Subcutaneous adipose tissue (tissue), 4 donors: ENCODE measurements around the gene PCDHGC5. TPM values are rescaled to one million over a fixed set of nuclear protein-coding genes. Genes with fewer than 3 reads are reported as not detected.

Experiments used
- total RNA-seq, 4 donors: library from RNA; depleted of rRNA; stranded (reverse); fragments of >200 nt; gene quantifications; one replicate each; pipeline ENCODE4 v1.1.0, GENCODE V29; 2016
- TF ChIP-seq, protein P1 (sequence below): fragments of 450-650 bp; IDR thresholded peaks from one replicate; pipeline ENCODE4 v1.5.1; 2016; ENCODE audit warnings: low read depth, mild to moderate bottlenecking, control low read depth, antibody characterized with exemption, moderate library complexity

PCDHGC5 gene
- total RNA-seq, 4 donors from 2014 or later: 0.82 to 1.8 (median 1.2) TPM

DNA sequence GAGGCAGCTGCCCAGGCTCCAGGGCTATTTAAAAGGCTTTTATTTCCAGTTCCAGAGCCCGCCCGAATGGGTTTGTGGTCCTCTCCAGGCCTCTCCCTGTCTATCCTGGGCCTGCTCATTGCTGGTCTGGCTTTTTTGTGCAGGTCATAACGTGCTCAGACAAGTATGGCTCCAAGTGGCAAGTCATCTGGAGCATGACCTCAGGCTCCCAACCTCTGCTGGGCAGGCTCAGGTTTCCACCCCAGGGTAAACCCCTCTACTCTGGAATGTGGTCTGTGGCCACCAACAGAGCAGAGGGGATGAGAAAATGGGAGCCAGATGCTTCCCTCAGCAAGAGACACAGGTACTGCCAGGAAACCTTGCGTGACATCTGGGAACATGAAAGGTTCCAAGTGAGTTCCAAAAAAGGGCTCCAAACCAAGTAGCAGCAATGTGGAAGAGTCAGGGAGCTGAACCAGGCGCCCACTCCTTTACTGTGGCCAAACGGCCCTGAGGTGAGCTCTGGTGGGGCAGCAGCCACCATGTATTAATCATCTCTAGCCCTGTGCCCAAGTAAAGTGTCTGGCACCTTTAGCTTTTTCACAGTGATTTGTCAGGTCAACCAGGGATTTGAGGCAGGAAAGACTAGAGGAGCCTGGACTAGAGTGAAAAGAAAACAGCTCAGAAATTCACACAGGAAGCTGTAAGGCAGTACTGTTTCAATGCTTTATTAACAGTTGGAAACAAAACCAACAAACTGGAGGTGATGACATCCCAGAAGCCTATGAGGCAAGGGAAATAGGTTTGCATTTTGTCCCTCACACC lies 25.7 kb downstream of the PCDHGC5 start:
- TF ChIP-seq, protein P1, sequence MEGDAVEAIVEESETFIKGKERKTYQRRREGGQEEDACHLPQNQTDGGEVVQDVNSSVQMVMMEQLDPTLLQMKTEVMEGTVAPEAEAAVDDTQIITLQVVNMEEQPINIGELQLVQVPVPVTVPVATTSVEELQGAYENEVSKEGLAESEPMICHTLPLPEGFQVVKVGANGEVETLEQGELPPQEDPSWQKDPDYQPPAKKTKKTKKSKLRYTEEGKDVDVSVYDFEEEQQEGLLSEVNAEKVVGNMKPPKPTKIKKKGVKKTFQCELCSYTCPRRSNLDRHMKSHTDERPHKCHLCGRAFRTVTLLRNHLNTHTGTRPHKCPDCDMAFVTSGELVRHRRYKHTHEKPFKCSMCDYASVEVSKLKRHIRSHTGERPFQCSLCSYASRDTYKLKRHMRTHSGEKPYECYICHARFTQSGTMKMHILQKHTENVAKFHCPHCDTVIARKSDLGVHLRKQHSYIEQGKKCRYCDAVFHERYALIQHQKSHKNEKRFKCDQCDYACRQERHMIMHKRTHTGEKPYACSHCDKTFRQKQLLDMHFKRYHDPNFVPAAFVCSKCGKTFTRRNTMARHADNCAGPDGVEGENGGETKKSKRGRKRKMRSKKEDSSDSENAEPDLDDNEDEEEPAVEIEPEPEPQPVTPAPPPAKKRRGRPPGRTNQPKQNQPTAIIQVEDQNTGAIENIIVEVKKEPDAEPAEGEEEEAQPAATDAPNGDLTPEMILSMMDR: no peak

DNA sequence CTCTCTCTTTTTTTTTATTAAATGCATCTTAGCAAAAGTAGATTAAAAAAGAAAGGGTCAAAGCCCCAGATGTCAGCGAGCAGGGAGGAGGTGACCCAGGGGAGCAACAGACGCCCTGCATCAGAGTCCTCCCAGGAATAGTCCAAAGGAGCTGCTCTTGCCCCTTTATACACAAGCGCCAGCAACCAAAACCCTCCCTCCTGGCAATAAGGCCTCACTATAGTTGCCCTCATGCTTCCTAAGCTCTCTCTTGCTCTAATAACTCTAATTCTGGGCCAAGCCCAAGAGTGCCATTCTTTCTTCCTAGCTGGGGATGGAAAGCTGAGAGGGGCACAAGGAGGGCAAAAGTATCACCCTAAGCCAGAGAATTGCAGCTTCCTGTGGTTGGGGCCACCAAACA lies 26.3 kb downstream of the PCDHGC5 start:
- TF ChIP-seq, protein P1: no peak

DNA sequence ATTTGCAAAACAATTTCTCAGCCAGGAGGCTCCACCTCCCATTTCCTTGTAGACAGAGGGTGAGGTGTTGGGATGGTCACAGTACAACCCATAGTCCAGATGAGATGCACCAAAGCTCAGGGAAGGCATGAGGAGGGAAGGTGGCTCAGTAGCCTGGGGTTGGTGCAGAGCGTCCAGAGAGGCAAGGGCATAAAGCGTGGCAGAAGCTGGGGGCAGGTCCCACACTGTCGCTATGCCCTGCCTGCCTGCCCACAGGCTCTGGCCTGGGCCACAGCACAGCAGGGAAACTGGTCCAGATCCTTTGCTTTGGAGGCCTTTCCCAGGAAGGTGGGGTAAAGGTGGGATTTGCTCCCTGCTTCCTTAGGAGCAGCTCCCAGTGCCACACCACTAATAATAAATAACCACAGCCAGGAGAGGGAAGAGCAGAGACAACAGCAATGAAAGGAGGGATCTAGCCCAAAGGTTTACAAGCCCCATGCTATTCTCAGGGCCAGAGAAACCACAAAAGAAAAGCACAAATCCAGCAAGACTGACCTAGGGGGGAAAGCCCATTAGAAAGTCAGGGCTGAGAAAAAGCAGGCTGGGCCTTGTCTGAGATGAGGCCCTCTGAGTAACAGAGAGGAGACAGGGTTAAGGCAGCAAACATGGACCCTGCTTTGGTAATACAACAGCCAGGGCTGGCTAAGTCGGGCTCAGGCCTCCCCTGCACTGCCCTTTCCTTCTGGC lies 27.2 kb downstream of the PCDHGC5 start:
- TF ChIP-seq, protein P1: no peak

DNA sequence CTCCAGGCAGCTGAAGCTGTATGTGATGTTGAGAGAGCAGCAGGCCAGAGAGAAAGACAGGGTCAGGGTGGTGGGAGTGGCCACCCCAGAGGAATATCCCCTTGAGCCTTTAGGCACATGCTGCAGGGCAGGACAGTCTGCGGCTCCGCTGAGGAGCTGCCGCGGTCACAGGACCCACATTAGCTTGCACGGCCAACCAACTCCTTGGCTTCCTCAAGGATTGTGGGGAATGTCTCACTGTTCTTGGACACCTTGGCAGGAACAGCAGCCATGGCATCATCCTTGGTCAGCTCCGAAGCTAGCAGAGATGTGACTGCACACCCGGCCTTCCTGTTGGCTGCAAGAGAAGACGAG lies 27.8 kb downstream of the PCDHGC5 start:
- TF ChIP-seq, protein P1: no peak

DNA sequence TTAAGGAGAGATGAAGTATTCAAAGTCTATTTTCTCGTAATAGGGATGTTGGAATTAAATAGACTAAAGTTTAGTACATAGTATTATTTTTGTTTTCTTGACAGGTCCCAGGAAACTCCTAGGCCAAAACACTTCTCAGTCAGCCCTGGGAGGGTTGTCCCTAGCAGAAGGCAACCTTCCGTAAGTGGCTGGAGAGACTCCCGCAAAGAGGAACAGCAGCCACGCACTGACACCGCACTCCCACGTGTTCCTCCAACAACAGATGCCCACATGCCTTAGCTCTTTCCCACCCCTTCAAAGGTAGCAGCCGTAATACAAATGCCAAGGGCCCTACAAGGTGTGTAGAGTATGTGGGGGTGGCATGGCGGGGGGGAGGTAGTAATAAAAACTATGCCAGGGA lies 28.4 kb downstream of the PCDHGC5 start:
- TF ChIP-seq, protein P1: no peak

DNA sequence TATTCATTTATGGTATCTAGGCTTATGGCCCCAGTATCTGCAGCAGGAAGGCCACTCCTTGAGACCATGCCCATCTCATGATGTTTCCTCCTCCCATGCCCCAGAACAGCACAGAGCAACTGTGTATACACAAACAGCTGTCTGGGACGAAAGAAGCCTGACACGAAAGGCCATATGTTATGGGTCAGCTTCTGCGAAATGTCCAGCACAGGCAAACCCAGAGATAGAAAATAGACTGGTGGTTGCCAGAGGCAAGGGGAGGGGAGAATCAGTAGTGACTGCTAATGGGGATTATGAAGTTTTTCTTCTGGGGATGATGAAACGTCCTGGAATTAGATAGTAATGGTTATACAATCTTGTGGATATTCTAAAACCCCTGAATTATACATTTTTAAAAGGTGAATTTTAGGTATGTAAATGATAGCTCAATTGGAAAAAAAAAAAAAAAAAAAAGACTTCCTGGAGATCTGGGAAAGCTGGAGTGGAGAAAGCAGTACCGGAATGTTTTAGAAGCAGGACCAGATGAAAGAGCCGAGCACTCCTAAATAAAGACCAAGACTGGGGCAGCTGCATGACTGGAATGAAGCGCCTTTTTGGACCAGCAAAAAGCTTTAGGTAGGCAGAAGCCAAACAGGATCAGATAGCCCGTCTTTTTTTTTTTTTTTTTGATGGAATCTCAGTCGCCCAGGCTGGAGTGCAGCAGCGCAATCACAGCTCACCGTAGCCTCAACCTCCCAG lies 29.2 kb downstream of the PCDHGC5 start:
- TF ChIP-seq, protein P1: no peak

DNA sequence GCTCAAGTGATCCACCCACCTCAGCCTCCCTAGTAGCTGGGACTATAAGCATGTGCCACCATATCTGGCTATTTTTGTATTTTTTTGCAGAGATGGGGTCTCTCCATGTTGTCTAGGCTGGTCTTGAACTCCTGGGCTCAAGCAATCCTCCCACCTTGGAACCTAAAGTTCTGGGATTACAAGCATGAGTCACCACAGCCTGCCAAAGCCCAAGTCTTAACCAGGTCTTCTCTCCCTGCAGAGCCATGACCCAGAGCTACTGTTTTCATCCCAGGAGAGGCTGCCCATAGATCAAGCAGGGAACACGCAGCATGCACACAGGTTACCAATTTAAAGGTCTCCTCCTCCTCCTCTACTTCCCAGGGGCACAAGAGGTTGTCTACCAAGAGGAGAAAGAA lies 29.7 kb downstream of the PCDHGC5 start:
- TF ChIP-seq, protein P1: no peak
